GM12891 (cell line): ENCODE data around the gene RIC8A.

Experiments used
- PAX5 ChIP-seq: IDR thresholded peaks from 2 replicates; pipeline ENCODE4 v1.6.1; 2011; ENCODE audit warnings: low read length, moderate library complexity, mild to moderate bottlenecking; ENCODE audit not compliant: insufficient read depth, severe bottlenecking
- POLR2A ChIP-seq: IDR thresholded peaks from 2 replicates; pipeline ENCODE4 v1.6.1; 2011; ENCODE audit warnings: low read depth, low read length, control low read depth
- POLR2AphosphoS5 ChIP-seq: IDR thresholded peaks from 2 replicates; pipeline ENCODE4 v1.6.1; 2011; ENCODE audit warnings: low read depth, low read length, control low read depth
- POU2F2 ChIP-seq: IDR thresholded peaks from 2 replicates; pipeline ENCODE4 v1.6.1; 2011; ENCODE audit warnings: low read depth, mild to moderate bottlenecking, control low read depth, low read length, moderate library complexity
- TAF1 ChIP-seq: IDR thresholded peaks from 2 replicates; pipeline ENCODE4 v1.6.1; 2011; ENCODE audit warnings: low read depth, low read length, control low read depth

DNA sequence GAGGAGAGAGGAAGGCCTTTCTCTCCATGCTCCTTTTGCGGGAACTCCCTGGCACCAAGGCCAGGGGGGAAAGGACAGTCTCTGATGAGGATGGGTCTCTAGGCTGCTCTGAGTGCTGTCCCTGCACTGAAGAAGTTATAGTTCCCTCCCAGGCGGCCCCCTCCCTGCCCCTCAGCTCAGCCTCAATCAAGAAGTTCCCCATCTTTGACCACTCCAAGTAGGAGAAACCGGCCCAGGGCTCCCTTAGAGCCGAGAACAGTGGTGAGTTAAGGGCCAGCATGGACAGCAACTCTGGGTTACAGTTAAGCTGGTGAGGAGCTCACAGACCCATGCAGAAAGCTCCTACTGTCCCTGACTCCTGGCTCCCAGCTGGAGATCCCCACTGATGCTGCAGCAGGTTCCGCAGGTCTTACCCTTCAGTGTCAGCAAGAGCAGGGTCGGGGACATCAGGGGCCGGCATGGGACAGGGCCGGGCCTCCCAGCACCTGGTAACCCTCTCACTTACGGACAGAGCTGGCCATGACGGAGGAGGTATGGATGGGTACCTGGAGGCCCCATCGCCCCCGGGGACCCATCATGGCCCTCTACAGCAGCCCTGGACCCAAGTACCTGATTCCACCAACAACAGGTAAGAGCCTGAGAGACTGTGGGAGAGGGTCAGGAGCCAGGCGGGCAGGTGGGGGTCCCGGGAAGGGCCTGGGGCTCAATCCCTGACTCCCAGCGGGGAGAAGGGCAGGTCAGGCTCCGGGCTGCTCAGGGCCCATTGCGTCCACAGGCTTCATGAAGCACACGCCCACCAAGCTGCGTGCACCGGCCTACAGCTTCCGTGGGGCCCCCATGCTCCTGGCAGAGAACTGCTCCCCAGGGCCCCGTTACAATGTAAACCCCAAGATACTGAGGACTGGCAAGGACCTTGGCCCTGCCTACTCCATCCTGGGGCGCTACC is 10.4 kb upstream of the RIC8A start:
- TF ChIP-seq POLR2AphosphoS5 (no peak), POLR2A (no peak), TAF1 (no peak), PAX5 (no peak), POU2F2 (no peak)
